HepG2 (cell line): ENCODE measurements around the gene GRIP2.

Source experiments
- POLR2AphosphoS5 ChIP-seq: IDR thresholded peaks from 2 replicates; pipeline ENCODE4 v1.6.1; 2012; ENCODE audit warnings: low read depth, low read length
- TF ChIP-seq, protein P1 (sequence below): sonication (generic); formaldehyde crosslinking; IDR thresholded peaks from 2 replicates; pipeline ENCODE4 v1.5.0; 2020; ENCODE audit warnings: mild to moderate bottlenecking, missing genetic modification reagents, moderate library complexity
- TF ChIP-seq, protein P2 (sequence below): sonication (generic); formaldehyde crosslinking; IDR thresholded peaks from 2 replicates; pipeline ENCODE4 v1.8.0; 2022; ENCODE audit warnings: mild to moderate bottlenecking, missing genetic modification reagents, borderline replicate concordance
- TF ChIP-seq, protein P3 (sequence below), 2 experiments: IDR thresholded peaks; 2 replicates each; pipeline ENCODE4 v1.6.1; 2011 to 2012; ENCODE audit warnings: low read length in 2 of 2, borderline replicate concordance in 1 of 2, low read depth in 1 of 2, mild to moderate bottlenecking in 1 of 2, moderate library complexity in 1 of 2
- TF ChIP-seq, protein P4 (sequence below): sonication (generic); formaldehyde crosslinking; IDR thresholded peaks from 2 replicates; pipeline ENCODE4 v1.4.0; 2020; ENCODE audit warnings: missing genetic modification reagents

DNA sequence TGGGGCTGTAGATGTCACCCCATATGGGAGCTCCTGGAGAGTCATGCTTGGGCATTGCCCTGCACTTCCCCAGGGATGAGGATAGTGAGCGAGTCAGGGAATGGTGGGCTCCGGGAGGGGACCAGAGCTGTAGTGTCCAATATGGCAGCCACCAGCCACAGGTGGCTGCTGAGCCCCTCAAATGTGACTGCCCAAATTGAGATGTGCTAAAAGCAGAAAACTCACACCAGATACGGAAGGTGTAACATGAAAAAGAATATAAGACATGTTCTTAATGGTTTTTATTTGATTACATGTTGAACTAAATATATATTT is 31.7 kb downstream of the GRIP2 start:
- TF ChIP-seq, protein P1, sequence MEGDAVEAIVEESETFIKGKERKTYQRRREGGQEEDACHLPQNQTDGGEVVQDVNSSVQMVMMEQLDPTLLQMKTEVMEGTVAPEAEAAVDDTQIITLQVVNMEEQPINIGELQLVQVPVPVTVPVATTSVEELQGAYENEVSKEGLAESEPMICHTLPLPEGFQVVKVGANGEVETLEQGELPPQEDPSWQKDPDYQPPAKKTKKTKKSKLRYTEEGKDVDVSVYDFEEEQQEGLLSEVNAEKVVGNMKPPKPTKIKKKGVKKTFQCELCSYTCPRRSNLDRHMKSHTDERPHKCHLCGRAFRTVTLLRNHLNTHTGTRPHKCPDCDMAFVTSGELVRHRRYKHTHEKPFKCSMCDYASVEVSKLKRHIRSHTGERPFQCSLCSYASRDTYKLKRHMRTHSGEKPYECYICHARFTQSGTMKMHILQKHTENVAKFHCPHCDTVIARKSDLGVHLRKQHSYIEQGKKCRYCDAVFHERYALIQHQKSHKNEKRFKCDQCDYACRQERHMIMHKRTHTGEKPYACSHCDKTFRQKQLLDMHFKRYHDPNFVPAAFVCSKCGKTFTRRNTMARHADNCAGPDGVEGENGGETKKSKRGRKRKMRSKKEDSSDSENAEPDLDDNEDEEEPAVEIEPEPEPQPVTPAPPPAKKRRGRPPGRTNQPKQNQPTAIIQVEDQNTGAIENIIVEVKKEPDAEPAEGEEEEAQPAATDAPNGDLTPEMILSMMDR: no peak
- no peak for TF ChIP-seq POLR2AphosphoS5
- TF ChIP-seq, protein P2, sequence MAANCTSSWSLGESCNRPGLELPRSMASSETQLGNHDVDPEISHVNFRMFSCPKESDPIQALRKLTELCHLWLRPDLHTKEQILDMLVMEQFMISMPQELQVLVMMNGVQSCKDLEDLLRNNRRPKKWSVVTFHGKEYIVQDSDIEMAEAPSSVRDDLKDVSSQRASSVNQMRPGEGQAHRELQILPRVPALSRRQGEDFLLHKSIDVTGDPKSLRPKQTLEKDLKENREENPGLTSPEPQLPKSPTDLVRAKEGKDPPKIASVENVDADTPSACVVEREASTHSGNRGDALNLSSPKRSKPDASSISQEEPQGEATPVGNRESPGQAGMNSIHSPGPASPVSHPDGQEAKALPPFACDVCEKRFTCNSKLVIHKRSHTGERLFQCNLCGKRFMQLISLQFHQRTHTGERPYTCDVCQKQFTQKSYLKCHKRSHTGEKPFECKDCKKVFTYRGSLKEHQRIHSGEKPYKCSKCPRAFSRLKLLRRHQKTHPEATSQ: no peak
- TF ChIP-seq, protein P3, sequence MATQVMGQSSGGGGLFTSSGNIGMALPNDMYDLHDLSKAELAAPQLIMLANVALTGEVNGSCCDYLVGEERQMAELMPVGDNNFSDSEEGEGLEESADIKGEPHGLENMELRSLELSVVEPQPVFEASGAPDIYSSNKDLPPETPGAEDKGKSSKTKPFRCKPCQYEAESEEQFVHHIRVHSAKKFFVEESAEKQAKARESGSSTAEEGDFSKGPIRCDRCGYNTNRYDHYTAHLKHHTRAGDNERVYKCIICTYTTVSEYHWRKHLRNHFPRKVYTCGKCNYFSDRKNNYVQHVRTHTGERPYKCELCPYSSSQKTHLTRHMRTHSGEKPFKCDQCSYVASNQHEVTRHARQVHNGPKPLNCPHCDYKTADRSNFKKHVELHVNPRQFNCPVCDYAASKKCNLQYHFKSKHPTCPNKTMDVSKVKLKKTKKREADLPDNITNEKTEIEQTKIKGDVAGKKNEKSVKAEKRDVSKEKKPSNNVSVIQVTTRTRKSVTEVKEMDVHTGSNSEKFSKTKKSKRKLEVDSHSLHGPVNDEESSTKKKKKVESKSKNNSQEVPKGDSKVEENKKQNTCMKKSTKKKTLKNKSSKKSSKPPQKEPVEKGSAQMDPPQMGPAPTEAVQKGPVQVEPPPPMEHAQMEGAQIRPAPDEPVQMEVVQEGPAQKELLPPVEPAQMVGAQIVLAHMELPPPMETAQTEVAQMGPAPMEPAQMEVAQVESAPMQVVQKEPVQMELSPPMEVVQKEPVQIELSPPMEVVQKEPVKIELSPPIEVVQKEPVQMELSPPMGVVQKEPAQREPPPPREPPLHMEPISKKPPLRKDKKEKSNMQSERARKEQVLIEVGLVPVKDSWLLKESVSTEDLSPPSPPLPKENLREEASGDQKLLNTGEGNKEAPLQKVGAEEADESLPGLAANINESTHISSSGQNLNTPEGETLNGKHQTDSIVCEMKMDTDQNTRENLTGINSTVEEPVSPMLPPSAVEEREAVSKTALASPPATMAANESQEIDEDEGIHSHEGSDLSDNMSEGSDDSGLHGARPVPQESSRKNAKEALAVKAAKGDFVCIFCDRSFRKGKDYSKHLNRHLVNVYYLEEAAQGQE (IDR thresholded peaks at IDR 0.05; ENCODE audit: borderline replicate concordance in 1 of 2, low read depth in 1 of 2, low read length in 2 of 2): no peak
- TF ChIP-seq, protein P4, sequence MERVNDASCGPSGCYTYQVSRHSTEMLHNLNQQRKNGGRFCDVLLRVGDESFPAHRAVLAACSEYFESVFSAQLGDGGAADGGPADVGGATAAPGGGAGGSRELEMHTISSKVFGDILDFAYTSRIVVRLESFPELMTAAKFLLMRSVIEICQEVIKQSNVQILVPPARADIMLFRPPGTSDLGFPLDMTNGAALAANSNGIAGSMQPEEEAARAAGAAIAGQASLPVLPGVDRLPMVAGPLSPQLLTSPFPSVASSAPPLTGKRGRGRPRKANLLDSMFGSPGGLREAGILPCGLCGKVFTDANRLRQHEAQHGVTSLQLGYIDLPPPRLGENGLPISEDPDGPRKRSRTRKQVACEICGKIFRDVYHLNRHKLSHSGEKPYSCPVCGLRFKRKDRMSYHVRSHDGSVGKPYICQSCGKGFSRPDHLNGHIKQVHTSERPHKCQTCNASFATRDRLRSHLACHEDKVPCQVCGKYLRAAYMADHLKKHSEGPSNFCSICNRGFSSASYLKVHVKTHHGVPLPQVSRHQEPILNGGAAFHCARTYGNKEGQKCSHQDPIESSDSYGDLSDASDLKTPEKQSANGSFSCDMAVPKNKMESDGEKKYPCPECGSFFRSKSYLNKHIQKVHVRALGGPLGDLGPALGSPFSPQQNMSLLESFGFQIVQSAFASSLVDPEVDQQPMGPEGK (CRISPR knock-in tag): no peak
